NB4 (cell line): Measurements from ENCODE around the gene CD200.

ENCODE experiments used
- DNase-seq: peaks from one replicate; pipeline ENCODE4 v3.0.0; 2010; ENCODE audit warnings: low read depth
- H3K4me3 ChIP-seq: one replicate; pipeline ENCODE4 v1.5.1; 2011; ENCODE audit warnings: mild to moderate bottlenecking, low read depth, low read length, moderate library complexity
- CTCF ChIP-seq: IDR thresholded peaks from one replicate; pipeline ENCODE4 v1.5.1; 2012; ENCODE audit warnings: low read depth, low read length
- MAX ChIP-seq: IDR thresholded peaks from 2 replicates; pipeline ENCODE4 v1.6.1; 2011; ENCODE audit warnings: low read depth, low read length
- MYC ChIP-seq: IDR thresholded peaks from 2 replicates; pipeline ENCODE4 v1.6.1; 2011; ENCODE audit warnings: low read depth, low read length
- POLR2A ChIP-seq: IDR thresholded peaks from 2 replicates; pipeline ENCODE4 v1.6.1; 2011; ENCODE audit warnings: mild to moderate bottlenecking; ENCODE audit not compliant: insufficient read length; ENCODE audit errors: extremely low read depth

CD200 gene

GRCh38 chr3:112409041-112409440 is 76.1 kb downstream of the CD200 start:
- H3K4me3 ChIP-seq = no peak overlapping the region
- TF ChIP-seq CTCF = no peak
- TF ChIP-seq MYC = no peak
- no peak for TF ChIP-seq MAX
- TF ChIP-seq POLR2A = no peak
- DNase-seq = no peak

- H3K4me3 ChIP-seq = no peak overlapping the region
- DNase-seq = no peak
- TF ChIP-seq MAX (no peak), POLR2A (no peak), MYC (no peak), CTCF (no peak)
Observed at GRCh38 chr3:112411425-112411824, 78.5 kb downstream of the CD200 start.
